ENCODE measurements around the gene SNAPC2.
"Not testable (repeated sequence)": the region's sequence is repeated elsewhere in the genome, so short reads cannot be mapped to it uniquely, and the experiment has no call there.

Gene SNAPC2

DNA sequence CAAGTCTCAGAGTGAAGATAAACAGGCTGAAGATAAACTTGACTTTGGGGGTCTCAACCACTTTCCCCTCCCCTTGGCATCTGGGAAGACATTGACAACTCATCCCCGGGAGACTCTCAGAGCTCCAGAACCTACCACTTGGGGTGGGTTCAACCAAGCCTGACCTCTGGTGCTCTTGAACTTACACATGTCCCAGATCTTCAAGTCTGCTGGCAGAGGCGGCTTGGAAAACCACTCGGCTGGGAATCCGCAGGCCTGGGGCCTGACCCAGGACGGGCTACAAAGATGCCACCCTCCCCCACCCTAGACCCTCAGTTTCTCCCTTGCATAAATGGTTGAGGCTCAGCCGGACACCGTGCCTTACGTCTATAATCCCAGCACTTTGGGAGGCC, 31.3 kb upstream of the SNAPC2 start:
- no peak for DNase-seq

DNA sequence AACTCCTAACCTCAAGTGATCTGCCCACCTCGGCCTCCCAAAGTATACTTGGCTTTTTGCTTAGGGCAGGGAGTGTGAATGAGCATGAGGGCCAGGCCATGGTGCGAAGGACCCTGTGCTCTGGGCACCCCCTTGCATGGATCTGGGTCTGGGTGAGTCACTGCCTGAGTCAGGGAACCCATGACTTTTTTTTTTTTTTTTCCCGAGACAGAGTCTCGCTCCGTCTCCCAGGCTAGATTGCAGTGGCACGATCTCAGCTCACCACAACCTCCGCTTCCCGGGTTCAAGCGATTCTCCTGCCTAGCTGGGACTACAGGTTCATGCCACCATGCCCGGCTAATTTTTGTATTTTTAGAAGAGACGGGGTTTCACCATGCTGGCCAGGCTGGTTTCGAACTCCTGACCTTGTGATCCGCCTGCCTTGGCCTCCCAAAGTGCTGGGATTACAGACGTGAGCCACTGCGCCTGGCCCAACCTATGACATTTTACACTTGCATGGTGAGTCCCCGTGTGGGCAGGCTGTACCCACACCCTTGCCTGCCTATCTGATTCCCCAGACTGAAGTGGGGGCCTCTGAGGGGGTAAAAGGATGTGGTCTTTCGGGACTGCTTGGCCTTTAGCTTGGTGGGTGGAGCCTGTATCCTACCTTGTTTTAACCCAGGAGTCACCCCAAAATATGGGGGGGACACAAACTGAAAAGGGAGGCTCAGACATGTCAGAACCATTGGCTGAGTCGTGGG, 26.6 kb upstream of the SNAPC2 start:
- not testable (repeated sequence) for DNase-seq

DNA sequence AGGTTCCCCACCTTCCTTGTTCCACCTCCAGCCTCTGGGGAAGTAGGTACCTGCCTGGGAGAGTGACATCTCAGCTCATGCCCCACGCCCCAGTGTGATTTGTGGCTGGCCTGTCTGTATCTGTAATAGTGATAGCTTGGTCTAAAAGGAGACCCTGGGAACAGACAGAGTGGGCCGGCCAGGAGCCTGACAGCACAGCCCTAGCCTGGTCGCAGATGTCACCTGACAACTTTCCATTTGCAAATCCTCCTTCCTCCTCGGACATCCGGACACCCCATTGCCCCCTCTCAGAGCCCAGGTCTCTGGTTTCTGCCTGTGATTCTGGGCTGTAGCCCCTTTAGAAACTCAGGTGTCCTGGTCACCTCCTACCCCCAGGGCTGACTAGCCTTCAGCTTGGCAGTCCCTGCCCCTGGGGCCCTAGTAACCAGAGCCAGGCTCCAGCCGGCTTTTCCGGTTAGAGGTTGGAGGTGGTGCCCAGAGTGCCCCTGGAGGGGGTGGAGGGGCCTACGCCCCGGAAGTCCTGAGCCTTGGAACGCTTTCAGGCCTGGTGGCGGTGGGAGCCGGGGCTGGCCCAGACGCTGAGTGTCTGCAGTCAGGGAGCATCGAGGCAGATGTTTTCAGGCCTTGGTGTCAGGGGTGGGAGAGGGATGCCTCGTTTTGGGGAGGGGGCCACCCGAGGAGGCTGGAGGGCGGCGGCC, 25.4 kb upstream of the SNAPC2 start:
- DNase-seq: peak in 1 of 2 experiments; percentile 47

DNA sequence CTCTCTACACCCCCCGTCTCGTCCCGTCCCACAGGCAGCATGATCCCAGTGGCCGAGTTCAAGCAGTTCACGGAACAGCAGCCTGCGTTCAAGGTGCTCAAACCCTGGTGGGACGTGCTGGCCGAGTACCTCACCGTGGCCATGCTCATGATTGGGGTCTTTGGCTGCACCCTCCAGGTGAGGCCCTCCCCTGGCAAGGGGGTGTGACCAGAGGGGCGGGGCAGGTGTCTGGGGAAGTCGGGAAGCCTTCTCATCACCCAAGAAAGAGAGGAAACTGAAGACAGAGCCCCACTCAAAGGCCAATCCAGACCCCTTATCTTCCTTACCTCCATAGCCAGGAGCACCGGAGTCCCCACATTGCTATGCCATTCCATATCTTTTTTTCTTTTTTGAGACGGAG, 24.6 kb upstream of the SNAPC2 start:
- DNase-seq: no peak

DNA sequence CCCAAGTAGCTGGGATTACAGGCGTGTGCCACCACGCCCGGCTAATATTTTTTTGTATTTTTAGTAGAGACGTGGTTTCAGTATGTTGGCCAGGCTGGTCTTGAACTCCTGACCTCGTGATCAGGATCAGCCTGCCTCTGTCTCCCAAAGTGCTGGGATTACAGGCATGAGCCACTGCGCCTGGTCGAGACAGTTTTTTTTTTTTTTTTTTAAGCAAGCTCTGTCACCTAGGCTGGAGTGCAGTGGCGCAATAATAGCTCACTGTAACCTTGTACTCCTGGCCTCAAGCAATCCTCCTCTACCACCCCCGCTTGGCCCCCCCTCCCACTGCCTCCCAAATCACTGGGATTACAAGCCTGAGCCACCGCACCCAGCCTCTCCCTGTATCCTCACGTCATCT, 22.8 kb upstream of the SNAPC2 start:
- no peak for DNase-seq

DNA sequence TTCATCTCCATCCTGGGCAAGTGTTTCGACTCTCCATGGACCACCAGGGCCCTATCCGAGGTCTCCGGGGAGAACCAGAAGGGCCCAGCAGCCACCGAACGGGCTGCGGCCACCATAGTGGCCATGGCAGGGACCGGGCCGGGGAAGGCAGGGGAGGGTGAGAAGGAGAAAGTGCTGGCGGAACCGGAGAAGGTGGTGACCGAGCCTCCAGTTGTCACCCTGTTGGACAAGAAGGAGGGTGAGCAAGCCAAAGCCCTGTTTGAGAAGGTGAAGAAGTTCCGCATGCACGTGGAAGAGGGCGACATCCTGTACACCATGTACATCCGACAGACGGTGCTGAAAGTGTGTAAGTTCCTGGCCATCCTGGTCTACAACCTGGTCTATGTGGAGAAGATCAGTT, 21.2 kb upstream of the SNAPC2 start:
- no peak for DNase-seq

DNA sequence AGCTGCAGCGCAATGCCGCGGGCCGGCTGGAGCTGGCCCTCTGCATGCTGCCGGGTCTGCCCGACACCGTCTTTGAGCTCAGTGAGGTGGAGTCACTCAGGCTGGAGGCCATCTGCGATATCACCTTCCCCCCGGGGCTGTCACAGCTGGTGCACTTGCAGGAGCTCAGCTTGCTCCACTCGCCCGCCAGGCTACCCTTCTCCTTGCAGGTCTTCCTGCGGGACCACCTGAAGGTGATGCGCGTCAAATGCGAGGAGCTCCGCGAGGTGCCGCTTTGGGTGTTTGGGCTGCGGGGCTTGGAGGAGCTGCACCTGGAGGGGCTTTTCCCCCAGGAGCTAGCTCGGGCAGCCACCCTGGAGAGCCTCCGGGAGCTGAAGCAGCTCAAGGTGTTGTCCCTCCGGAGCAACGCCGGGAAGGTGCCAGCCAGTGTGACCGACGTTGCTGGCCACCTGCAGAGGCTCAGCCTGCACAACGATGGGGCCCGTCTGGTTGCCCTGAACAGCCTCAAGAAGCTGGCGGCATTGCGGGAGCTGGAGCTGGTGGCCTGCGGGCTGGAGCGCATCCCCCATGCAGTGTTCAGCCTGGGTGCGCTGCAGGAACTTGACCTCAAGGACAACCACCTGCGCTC, 20.3 kb upstream of the SNAPC2 start:
- no peak for DNase-seq

DNA sequence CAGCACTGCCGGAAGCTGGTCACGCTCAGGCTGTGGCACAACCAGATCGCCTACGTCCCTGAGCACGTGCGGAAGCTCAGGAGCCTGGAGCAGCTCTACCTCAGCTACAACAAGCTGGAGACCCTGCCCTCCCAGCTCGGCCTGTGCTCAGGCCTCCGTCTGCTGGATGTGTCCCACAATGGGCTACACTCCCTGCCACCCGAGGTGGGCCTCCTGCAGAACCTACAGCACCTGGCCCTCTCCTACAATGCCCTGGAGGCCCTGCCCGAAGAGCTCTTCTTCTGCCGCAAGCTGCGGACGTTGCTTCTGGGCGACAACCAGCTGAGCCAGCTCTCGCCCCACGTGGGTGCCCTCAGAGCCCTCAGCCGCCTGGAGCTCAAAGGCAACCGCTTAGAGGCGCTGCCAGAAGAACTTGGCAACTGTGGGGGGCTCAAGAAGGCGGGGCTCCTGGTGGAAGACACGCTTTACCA, 19.7 kb upstream of the SNAPC2 start:
- DNase-seq: no peak

DNA sequence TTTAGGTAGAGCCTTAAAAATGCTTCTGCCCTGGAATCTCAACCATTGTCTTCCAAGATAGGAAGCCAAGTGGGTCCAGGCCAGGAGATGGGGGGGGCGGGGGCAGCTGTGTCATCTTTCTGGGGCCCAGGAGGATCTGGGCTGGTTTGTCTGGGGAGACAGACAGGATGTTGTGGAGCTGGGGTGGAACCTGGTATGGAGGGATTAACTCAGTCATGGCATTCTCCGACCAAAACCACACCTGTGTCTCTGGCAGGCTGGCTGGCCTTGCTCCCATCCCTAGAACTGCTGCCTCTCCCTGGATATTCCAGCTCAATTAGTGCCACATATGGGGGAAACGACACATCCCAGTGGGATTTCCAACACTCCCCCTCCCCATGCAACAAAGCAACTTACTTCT, 19.2 kb upstream of the SNAPC2 start:
- DNase-seq: no peak

DNA sequence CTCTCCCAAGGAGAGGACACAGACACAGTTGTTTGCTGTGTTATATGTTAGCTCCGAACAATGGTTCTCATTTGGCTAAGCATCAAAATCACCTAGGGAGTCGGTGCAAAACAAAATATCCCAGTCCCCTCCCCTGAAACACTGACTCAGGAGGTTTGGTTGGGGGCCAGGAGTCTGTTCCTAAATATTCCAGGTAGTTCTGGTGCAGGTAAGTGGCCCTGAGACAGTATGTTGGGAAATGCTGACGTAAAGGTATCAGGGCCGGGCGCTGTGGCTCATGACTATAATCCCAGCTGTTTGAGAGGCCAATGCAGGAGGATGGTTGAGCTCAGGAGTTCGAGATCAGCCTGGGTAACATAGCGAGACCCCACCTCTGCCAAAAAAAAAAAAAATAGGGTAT, 18.8 kb upstream of the SNAPC2 start:
- no peak for DNase-seq

DNA sequence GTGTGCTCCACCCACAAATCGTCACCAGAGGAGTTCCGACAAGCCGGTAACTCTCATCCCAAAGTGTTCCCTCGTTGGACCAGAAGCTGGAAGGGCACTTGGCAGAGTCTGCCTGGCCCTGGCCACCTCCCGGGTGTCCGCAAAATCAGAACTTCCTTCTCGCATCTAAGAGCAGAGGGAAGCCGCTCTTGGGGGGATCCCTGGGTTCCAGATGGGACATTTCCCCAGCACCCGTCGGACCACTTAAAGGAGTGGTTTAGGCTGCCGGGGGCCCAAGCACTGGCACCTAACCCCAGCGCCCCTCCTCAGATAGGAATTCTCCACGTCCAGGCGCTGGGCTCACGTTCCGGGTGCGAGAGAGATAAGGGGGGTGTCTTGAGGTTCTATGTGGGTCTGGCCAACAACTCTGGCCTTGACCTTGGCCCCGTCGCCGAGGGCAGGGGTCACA, 17.3 kb upstream of the SNAPC2 start:
- DNase-seq: no peak

DNA sequence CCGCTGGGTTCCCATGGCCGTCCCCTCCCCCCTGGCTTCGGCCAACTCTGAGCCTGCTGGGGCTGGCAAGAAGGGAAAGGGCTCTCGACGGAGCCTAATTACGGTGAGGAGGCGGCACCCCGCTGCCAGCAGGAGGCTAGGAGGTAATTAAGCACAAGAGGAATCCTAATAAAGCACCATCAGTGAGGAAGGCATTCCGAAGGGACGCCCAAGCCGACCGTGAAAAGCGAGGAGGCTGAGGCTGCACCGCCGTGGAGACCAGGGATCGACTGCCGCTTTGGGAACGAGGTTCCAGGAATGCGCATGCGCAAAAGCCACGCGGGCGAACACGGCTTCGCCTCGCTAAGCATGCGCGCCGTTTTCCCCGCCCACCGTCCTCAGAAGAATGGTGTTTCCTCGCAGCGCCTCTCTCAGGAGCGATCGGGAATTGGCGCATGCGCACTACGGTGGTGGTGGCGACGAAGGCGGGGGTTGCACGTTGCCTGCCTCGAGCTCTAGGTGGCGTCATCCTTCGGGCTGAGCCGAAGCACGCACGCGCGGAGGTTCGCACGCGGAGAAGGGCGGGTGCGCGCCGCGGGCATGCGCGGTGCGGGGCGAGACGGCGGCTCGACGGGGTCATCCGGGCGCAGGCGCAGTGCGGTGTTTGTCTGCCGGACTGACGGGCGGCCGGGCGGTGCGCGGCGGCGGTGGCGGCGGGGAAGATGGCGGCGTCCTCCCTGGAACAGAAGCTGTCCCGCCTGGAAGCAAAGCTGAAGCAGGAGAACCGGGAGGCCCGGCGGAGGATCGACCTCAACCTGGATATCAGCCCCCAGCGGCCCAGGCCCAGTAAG, 16.7 kb upstream of the SNAPC2 start, which contains the start of gene MAP2K7:
TSS of gene MAP2K7 (plus strand) at position 634 of the 830 bp plus-strand sequence. CDS start at position 702, 68 bp downstream.
- DNase-seq: peak; percentile 98

DNA sequence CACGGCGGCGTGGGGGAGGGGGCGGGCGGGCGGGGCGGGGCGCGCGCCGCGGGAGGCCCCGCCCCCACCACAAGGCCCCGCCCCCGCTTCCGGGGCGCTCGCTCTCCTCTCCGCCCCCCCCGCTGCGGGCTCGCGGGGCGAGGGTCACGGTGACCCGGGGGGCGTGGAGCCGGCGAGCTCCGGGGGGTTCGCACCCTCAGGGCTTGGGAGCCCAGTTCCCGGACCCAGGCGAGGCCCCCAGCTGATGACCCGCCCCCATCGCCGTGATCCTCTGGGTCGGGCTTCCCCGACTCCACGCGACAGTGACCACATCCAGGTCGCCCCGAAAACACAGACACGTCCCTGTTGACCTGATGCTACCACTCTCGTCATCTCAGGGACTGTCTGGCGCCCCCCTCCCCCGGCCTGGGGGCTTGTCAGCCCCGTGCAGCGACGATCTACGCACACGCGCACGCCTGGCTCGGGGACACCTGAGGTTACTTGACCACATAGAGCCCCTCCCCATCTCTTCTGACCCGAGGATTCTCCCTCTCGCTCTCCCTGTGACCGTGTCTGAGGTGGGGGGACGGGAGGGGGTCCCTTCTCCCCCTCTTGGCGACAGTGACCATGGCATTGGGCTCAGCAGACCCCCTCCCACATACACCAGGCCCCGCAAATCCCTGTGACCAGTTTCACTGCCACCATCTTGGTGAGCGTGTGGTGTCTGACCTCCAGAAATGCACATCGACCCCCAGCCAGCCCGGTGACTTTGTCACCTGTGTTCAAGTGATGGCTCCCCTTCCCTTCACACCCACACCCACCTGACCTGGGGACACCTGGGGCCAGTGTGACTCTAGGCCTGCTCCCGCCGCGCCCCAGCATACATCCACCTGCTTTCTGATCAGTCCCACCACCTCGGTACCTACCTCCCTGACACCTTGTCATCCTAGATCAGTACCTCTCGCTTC, 15.8 kb upstream of the SNAPC2 start:
- peak in 1 of 2 experiments; percentile 48 for DNase-seq

DNA sequence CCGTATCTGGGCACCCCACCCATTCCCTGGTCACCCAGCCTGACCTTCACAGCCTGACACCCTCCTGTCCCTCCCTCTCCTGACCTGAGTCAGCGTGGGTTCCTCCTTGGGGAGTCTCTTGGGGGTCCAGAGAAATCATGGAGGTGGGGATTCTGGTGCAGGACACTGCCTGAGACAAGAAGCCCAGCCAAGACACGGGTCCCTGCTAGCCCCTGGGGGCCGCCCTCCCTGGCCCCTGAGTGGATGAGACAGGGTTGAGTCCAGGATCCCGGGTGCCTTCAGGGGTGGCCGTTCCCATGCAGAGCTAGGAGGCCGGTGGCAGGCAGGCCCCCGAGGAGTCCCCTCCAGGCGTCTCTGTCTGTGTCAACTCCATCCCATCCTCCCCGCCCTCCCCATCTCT, 14.9 kb upstream of the SNAPC2 start:
- DNase-seq: no peak

DNA sequence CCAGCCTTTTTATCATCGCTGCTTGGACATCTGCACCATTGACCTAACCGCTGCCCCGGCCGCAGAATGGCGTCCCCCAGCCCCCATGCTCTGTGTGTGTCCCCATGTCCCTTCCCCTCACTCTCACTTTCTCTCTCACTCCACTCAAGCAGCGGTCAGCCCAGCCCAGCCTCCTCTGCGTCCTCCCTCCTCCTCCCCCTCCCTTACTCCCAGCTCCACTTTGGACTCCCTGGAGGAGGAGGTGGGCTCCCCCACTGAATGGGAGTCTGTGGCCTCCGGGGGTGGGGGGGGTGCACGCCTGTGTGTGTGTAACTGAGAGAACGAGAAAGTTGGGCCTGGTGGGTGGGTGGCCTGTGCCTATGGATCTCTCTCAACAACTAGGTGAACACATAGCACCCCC, 14.3 kb upstream of the SNAPC2 start:
- DNase-seq: no peak

DNA sequence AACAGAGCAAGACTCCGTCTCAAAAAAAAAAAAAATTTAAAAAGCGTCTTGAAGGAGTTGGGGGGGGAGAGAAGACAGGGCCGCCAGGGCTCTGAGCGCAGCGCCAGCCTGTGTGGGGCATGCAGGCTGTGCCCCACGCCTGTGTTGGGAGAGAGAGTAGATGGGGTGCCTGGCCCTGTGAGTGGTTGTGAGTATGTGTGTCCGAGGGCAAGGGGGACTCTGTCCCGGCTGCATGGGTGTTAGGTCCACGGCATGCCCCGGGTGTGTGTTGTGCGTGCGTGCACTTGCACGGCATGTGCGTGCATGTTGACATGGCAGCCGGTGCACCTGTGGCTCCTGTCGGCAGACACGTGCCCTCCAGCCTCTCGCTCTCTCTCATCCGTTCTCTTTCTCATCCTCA, 13.0 kb upstream of the SNAPC2 start:
- DNase-seq: no peak

DNA sequence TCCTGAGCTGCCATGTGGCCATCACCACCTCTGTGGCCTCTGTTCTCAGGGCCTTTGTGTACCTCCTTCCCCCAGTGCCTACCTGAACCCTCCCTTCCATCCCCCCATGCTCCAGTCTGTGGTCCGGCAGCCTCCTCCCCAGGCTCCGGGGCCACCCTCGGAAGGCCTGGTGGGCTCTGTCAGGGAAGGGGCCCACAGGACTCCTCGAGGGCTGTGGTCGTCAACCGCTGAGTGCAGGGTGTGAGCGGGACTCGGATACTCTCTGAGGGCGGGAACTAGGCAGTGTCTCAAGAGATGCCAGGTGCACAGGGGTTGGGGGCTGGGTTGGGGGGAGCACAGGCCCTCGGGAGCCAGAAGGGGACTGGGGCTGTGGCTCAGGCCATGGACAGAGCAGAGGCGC, 12.6 kb upstream of the SNAPC2 start:
- no peak for DNase-seq

DNA sequence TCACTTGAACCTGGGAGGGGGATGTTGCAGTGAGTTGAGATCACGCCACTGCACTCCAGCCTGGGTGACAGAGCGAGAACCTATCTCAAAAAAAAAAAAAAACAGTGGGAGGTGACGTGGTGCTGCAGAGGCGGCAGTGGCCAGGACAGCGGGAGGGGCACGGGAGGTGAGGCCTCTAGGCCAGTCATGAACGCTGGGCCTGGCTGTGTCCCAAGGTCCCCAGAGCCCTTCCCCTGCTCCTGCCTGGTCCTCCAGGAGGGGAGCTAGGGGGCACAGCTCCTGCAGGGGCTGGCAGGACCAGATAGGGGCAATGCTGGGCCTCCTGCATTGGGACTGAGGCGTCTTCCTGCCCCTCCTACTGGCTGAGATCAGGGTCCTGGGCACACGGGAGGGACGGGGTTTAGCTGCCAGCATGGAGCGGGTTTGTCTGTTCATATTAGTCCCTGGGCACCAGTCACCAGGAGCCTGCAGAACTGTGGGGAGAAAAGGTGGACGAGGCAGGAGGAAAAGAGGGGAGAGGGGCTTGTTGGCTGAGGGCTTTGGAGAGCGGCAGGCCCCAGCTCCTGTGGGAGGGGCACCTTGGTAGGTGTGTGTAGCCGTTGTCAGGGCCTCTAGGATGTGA, 11.9 kb upstream of the SNAPC2 start:
- DNase-seq: no peak

DNA sequence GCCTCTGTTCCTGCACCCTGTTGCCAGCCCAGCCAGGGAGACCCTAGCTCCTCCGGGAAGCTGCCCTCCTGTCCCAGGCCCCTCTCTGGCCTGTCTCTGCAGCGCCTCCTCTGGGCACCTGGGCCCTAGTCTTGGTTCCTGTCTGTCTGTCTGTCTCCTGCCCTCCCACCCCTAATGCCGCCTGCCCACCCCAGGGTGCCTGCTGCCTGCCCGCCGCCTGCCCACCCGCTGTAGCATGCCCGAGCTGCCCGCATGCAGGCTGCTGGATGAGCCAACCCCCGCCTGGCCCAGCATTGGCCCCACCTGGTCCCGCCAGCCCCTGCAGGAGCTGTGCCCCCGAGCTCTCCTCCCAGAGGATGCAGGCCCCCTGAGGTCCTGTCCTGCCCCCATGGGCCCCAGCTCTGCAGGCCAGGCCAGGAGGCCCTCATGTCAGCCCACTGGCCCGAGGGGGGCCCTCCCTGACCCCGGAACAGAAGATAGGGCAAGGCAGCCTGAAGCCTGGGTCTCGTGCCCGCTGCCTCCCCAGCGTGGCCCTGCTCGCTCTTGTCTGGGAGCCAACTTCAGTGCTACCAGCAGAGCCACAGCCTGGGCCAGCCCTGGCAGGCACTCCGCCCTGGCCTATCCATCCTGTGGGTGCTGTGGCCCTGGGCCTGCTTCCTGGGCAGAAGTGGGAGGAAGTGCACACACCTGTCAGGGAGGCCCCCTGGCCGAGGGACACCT, 11.2 kb upstream of the SNAPC2 start:
- no peak for DNase-seq

DNA sequence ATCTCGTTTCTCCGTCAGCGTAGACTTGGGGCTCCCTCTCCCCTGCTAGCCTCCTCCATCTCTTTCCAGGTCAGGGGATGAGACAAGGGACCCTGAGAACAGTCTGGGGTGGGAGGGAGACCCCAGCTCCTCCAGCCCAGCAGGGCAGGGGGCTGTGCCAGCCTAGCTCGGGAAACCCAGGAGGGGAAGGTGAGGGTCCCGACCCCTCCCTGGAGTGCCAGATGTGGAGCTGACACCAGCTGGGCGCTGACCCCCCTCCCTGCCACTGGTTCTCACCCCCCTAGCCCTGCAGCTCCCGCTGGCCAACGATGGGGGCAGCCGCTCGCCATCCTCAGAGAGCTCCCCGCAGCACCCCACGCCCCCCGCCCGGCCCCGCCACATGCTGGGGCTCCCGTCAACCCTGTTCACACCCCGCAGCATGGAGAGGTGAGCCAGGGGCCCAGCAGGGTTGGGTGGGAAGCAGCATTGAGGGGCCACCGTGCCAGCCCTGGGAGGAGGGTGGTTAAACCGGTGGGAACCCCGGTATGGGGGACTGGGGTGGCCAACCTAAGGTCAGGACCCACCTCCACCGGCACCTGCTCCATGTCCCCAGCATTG, 10.6 kb upstream of the SNAPC2 start:
- DNase-seq: no peak
